HG03457 (cell line): ENCODE results near the gene CCDC194.
"Not testable (repeated sequence)": the region's sequence is repeated elsewhere in the genome, so short reads cannot be mapped to it uniquely, and the experiment has no call there.

ENCODE experiments used
- ATAC-seq: cut with Tn5 transposase; IDR thresholded peaks from one replicate; pipeline ENCODE4 v1.9.1; 2021; ENCODE audit warnings: moderate number of reproducible peaks; ENCODE audit not compliant: unreplicated experiment

Gene CCDC194

DNA sequence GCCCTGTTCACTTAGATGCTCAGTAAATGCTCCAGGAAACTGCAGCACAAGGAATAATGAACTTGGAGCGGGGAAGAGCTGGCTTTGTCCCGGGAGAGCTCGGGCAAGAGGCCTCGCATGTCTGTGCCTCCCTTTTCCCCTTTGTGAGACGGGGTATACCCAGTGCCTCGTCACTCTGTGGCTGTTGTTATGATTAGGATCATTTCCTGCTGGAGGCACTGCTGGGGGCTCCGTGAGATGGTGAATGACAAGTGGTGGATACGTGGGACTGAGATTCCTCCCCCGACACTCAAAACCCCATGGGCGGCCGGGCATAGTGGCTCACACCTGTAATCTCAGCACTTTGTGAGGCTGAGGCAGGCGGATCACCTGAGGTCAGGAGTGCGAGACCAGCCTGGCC lies 15.7 kb downstream of the CCDC194 start:
- ATAC-seq, result no peak

DNA sequence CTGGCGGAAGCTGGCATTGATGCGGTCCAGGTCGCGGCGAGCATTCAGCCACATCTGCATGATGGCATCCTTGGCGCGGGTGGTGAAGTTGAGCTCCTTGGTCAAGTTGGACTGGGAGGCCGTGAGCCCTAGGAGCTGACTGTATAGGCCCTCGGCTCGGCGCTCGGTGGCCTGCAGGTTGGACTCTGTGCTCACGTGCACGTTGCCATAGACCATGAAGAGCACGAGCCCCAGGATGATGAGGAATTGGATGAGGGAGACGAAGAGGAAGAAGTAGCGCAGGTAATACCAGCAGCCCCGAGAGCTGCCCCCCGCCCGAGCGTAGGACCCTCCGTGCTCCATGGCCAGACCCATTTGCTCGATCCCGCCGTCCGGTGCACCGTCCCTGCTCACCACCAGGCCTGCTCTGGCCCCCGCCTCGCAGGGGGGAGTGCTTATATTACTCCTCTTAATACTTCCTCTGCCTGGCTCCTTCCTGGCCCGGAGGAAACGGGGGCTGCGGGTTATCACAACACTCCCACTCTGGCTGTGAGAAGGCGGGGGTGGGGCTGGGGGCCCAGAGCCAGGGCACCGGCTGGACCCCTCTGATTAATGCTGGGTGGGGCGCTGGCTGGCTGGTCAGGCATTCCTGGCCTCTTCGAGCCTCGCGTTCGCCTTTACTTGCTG lies 16.9 kb downstream of the CCDC194 start, which contains the start of gene PLVAP:
TSS of gene PLVAP (minus strand) at position 408 of the 666 bp plus-strand sequence. CDS start at position 354, 54 bp downstream.
- ATAC-seq, result no peak

DNA sequence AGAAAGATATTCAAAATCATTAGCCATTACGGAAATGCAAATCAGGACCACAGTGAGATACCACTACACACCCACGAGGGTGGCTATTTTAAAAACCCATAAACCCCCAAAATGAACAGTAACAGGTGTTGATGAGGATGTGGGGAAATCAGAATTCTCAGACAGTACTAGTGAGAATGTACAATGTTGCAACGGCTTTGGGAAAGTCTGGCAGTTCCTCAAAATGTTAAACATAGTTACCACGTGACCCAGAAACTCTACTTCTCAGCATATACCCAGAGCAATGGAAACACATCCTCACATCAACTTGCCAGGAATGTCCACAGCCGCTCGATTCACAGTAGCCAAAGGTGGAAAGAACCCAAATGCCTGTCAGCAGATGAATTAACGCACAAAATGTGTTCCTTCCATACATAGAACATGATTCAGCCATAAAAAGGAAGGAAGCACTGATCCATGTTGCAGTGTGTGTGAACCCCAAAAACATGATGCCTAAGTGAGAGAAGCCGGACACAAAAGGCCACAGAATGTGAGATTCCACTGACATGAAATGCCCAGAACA lies 23.9 kb downstream of the CCDC194 start:
- ATAC-seq, result peak; percentile 58

DNA sequence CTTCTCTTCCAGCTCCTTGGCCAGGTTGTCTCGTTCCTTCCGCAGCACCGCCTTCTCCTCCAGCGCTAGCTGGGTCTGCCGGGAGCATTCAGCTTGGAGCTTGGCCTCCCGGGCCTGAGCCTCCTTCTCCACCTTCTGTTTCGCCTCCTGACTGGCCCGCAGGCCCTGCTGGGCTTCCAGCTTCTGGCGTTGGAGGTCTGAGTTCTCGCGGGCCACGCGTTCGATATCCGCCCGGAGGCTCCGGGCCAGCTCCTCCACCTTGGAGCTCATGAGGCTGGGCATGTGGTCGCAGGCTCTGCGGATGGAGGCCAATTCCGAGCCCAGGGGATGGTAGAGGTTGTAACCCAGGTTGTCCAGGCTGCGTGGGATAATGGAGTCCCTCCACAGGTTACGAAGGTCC lies 28.6 kb downstream of the CCDC194 start:
- no peak for ATAC-seq

DNA sequence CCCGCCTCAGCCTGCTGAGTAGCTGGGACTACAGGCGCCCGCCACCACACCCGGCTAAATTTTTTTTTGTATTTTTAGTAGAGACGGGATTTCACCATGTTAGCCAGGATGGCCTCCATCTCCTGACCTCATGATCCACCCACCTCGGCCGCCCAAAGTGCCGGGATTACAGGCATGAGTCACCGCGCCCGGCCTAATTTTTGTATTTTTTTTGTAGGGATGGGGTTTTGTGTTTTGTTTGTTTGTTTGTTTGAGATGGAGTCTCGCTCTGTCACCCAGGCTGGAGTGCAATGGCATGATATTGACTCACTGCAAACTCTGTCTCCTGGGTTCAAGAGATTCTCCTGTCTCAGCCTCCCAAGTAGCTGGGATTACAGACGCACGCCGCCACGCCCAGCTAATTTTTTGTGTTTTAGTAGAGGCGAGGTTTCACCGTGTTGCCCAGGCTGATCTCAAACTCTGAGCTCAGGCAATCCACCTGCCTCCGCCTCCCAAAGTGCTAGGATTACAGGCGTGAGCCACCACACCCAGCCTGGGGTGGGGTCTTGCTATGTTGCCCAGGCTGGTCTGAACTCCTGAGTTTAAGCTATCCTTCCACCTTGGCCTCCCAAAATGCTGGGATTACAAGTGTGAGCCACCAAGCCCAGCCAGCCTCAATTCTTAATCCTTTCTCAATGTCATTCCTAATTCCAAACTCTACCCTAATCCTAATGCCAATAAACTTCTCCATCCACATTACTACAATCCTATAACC lies 30.0 kb downstream of the CCDC194 start:
- ATAC-seq, result not testable (repeated sequence)

DNA sequence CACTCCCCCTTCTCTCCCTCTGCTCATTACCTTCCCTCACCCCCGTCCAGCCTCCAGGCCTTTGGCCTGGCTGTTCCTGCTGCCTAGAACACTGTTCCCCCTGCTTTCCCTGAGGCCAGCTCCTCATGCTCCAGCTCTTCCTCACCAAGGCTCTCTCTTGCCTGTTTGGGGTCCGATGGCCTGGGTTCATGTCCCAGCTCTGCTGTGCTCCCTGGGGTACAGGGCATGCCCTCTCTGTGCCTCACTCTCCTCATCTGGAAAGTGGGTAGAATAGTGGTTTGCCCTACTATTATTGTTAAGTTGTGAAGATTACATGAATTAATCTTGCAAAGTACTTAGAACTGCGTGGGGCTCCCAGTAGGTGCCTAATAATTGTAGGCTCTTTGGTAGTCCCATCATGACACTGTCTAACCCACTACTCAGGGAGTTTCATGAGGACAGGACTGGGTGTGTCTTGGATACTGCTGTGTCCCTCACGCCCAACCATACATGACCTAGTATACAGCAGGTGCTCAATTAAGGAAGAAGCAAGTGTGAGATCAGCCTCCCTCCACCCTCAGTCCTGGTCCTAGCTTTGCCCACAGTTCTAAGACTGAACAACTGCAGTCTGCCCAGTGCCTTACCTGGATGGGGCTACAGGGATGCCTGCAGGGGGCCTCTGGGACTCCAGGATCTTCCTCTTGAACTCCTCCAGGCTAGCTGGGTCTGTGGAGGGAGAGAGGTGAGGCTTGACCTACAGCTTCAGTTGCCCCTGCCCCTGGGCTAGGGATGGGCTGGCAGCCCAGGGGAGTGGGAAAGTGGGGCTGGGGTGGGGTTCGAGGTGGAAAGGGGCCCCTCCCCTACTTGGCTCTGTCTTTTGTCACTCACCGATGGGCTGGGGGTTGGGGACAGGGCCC lies 33.8 kb downstream of the CCDC194 start:
- ATAC-seq, result no peak

DNA sequence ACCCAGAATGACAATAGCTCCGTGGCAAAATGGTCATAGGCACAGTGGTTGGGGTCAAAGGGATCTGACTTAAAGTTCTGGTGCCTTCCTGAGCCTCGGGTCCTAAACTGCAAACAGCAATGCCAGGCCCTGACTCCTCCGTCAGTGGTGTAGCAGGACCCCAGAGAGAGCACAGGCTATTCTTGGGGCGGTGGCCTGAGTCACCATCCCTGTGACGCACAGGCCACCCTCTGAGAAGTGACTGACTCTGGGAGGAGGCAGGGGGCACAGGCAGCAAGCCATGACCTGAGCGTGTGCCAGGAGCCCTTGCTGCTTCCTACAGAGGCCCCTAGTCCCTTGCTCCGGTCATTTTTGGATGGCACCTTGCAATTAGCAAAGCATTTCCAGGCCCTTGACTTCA lies 35.6 kb downstream of the CCDC194 start:
- ATAC-seq, result no peak

DNA sequence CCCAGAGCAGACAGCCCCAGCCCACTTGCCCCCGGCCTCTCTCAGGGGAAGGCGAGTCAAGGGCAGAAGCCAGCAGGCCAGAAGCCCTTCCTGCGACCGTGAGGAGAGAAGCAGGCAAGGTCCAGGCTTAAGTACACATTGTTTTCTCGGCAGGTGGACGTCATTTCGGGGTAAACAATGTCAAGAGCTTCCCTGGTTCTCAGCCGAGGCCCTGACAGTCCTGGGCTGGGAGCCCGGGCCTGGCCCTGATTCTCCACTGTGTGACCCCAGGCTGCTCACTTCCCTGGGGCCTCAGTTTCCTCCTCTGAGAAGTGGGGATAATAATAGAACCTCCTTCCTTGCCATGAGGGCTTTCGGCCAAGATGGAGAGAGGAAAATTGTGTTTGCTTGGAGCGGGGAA lies 36.3 kb downstream of the CCDC194 start:
- no peak for ATAC-seq

DNA sequence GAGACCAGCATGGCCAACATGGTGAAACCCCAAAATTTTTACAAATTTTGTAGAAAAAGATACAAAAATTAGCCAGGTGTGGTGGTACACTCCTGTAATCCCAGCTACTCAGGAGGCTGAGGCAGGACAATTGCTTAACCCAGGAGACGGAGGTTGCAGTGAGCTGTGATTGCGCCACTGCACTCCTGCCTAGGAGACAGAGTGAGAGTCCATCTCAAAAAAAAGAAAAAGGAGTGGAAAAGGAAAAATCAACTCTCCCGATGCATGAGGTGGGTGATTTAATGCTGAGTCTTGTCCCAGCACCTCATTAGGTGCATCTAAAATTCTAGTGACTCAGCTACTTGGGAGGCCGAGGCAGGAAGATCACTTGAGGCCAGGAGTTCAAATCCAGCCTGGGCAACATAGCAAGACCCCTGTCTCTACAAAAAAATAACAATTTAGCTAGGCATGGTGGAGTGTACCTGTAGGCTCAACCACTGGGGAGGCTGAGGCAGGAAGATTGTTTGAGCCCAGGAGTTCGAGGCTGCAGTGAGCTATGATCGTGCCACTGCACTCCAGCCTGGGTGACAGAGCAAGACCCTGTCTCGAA lies 36.8 kb downstream of the CCDC194 start:
- no peak for ATAC-seq

DNA sequence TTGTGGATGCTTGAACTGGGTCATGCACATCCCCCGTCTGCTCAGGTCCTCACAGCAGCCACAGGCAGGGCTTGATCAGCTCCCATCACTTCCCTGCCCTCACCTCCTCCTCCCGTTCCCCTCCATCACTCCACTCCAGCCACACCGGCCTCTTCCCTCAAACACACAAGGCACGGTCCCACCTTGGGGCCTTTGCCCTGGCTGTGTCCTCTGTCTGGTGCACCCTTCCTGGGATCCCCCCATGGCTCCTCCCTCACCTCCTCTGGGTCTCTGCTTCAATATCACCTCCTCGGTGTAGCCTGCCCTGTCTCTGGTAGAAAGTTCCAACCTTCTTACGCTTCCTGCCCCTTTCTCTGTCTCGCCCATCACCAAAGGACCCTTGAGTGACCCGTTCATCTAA lies 40.6 kb downstream of the CCDC194 start:
- ATAC-seq, result no peak

DNA sequence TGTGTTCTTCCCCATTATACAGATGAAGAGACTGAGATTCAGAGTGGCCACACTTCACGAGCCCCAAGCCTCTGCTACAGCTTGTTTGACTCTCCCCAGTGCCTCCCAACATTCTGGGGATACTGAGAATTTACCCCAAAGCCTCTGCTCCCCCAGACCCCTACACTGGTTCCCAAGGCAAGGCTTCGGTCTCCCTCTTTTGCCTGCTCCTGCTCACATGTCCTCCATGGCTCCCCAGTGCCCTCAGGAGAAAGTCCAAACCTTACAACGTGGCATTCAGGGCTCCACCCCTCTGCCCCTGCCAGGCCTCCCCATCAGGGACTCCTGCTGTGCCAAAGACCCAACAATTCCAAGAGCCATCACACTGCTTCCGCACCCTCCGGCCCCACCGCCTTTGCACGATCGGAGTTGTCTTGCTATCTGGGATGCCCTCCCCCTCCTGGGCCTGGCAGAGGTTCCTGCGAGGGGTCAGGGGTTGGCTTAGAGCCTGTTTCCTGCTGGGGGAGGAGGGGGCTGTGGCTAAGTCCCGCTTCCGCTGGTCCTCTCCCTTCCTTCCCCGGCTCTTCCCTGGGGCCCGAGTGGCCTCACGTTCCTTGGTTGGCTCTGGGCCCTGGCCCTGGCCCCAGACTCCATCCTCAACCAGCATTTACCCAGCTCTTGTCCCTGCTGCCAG lies 41.3 kb downstream of the CCDC194 start:
- ATAC-seq, result no peak

DNA sequence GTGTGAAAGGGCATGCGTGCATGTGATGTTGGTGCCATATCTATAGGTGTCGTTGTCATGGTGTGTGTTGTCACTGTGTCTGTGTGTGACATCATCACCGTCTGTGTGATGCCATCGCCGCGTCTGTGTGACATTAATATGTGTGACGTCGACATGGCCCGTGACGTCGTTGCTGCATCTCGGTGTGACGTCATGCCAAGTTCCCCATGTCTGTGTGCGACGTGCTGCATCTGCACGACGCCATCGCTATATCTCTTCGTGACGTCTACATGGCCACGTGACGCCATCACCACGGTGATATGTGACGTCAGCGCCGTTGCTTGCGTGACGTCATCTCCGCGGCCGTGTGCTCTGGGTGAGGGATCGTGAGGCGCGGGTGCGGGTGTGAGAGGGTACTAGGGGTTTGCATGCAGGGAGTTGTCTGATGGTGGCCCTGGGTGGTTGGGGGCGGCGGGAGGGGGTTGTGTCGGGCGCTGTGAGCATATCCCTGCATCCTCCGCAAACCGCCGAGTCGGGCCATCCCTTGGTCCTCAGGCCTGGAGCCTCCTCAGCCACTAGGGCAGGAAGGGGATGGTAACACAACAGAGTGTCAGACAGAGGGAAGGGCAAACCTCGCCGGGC lies 42.1 kb downstream of the CCDC194 start:
- no peak for ATAC-seq

DNA sequence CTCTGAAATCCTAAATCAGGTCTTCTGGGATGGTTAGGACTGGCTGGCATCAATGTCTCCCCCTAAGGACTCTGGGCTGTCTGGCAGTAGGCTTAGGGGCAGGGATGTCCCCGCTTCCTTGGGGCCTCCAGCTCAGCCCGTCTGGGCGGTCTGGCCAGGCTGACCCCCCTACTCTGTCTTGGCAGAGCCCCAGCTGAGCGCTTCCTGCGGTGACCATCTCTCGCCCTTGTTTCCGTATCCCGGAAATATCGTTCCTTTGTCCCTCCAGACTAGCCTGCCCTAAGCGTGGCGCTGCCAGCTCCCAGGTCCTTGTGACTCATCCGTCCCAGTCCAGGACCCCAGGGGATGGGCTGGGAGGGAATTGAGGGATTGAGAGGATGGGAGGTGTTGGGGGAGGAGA lies 45.3 kb downstream of the CCDC194 start:
- ATAC-seq, result no peak

DNA sequence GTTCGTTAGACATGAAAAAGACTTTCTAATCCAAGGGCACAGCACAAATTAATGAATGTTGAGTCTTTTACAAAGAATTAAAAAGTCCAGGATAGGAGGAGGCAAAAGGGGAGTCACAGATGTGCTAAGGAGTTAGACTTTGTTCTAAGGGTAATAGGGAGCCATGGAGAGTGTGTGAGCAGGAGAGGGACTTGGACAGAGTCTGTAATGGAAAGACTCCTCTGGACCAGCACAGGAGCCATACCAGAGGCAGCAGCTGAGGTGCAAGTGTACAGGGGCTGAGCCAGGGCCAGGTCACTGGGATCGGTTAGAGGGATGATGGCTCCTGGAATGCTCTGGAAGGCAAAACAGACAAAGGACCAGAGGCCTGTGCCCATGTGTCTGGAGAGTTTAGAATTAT lies 46.1 kb downstream of the CCDC194 start:
- no peak for ATAC-seq

DNA sequence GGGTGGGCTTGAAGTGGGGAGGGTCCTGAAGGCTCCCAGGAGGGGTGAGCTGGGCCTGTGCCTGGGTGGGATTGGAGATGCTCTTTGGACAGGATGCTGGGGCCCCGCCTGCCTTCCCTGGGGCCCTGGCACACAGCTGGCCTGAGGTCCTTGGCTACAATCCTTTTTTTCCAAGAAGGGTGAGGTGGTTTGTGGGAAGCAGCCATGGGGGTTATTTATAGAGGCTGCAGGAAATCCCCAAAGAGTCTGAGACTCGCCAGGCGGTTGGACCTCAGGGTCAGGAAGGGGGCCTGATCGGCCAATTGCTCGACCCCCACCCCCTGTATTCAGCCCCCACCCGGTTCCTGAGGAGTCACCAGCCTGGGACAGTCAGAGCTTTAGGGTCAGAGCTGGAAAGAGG lies 46.6 kb downstream of the CCDC194 start:
- ATAC-seq, result no peak

DNA sequence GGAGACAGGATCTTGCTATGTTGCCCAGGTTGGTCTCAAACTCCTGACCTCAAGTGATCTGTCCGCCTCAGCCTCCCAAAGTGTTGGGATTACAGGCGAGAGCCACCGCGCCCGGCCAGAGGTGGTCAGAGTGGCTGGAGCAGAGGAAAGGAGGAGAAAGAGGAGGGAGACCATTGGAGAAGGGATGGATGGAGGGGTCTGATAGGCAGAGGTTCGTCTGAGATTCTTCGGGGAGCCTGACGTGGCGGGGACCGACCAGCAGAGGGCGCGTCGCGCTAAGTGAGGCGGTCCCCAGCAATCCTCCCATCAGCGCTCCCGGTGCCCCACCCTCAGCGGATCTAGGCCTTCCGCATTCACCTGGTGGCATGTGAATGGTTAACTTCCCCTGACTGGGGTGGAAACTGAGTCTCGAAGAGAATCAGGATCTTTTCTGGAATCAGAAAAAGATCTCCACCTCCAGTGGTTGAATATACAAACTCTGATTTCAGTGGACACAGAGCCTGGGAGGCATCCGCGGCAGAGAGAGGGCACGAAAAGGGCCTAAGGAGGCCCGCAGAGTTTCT lies 47.8 kb downstream of the CCDC194 start:
- no peak for ATAC-seq

DNA sequence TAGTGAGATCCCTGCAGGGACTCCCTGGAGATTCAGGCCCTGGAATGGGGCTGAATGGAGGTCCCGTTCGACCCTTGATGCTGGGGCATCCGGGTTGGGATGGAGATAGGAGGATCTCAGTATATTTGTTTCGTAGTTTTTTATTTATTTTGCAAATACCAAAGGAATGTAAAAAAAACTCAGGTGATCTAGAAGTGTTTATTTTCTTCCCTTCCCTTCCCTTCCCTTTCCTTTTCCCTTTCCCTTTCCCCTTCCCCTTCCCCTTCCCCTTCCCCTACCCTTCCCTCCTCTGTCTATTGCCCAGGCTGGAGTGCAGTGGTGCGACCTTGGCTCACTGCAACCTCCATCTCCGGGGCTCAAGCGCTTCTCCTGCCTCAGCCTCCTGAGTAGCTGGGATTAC lies 52.2 kb downstream of the CCDC194 start:
- no peak for ATAC-seq

DNA sequence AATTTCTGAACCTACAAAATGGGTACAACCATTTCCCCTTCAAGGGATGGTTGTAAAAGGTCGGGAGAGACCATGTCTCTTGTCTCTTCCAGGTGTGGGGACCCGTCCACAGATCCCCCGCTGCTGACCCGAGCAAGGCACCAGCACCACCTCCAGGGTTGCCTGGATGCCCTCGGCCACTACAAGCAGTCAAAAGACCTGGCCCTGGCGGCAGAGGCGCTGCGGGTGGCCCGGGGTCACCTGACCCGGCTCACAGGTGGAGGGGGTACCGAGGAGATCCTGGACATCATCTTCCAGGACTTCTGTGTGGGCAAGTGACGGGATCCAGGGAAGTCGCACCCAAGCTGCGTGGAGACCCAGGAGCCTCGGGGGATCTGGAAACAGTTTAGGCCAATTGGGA lies 52.6 kb downstream of the CCDC194 start:
- no peak for ATAC-seq

DNA sequence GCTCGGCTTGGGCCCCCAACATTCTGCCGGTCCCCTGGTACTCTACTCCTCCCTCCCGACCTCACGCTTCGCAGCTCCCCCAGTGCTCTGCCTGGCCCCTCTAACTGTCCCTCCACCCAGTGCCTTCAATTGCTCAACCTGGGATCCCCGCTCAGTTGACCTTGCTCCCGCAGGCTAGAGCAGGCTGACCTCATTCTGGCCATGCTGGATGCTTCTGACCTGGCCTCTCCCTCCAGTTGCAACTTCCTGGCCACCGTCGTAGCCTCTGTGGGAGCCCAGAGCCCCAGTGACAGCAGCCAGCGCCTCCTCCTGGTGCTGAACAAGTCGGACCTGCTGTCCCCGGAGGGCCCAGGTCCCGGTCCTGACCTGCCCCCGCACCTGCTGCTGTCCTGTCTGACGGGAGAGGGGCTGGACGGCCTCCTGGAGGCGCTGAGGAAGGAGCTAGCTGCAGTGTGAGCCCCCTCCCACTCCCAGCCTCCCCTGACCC lies 53.1 kb downstream of the CCDC194 start:
- no peak for ATAC-seq
